MCF 10A (cell line): ENCODE data around the gene CCDC88B. TPM values are rescaled to one million over a fixed set of nuclear protein-coding genes. Genes with fewer than 3 reads are reported as not detected.
A peak's percentile ranks its signal among the peaks of the same experiment; 100 is the strongest.

Experiments used
- BruUV-seq: library from RNA; stranded (reverse); fragments of 400-500 nt; replicated peaks from 2 replicates; lab custom pipeline; 2021; lab: Mats Ljungman, UMichigan
- CTCF ChIA-PET: fragments of 300-600 bp; sonication (Branson Sonifier 250); formaldehyde crosslinking; extraction: SDS; loops from one replicate; lab custom pipeline; 2021; ENCODE audit warnings: antibody characterized with exemption, inconsistent platforms; lab: Yijun Ruan, JAX
- POLR2A ChIA-PET: fragments of 300-600, 350-650 bp; sonication (Branson Sonifier 250); formaldehyde crosslinking; extraction: SDS; loops from one replicate; lab custom pipeline; 2020; ENCODE audit warnings: antibody characterized with exemption, inconsistent platforms; lab: Yijun Ruan, JAX
- DNase-seq: peaks from one replicate; pipeline ENCODE4 v3.0.0-alpha.2; 2018; ENCODE audit not compliant: unreplicated experiment
- H3K27ac Mint-ChIP-seq: one replicate; pipeline ENCODE4 v1.8.0; 2022; ENCODE audit warnings: mild to moderate bottlenecking, low read depth, mixed read lengths; ENCODE audit not compliant: unreplicated experiment
- H3K27me3 Mint-ChIP-seq: one replicate; pipeline ENCODE4 v1.8.0; 2022; ENCODE audit warnings: mixed read lengths; ENCODE audit not compliant: insufficient read depth, unreplicated experiment
- H3K36me3 Mint-ChIP-seq: one replicate; pipeline ENCODE4 v1.8.0; 2022; ENCODE audit warnings: mild to moderate bottlenecking, moderate library complexity, mixed read lengths; ENCODE audit not compliant: insufficient read depth, unreplicated experiment
- H3K4me1 Mint-ChIP-seq: one replicate; pipeline ENCODE4 v1.8.0; 2022; ENCODE audit warnings: mixed read lengths; ENCODE audit not compliant: insufficient read depth, unreplicated experiment
- H3K4me3 Mint-ChIP-seq: one replicate; pipeline ENCODE4 v1.8.0; 2022; ENCODE audit warnings: mild to moderate bottlenecking, moderate library complexity, mixed read lengths; ENCODE audit not compliant: unreplicated experiment
- H3K9me3 Mint-ChIP-seq: one replicate; pipeline ENCODE4 v1.8.0; 2022; ENCODE audit warnings: mixed read lengths; ENCODE audit not compliant: unreplicated experiment
- CTCF ChIP-seq: fragments of 200-600 bp; IDR thresholded peaks from one replicate; pipeline ENCODE4 v1.8.0; 2022; ENCODE audit warnings: antibody characterized with exemption, mild to moderate bottlenecking; ENCODE audit not compliant: unreplicated experiment
- intact Hi-C: fragments of 100-400 bp; cut with micrococcal nuclease; formaldehyde crosslinking; loops from 2 replicates; pipeline ENCODE4 v1.14.1; 2022
- total RNA-seq: library from RNA; stranded (reverse); gene quantifications from 2 replicates; pipeline ENCODE4 v1.2.3, GENCODE V29; 2022

The CCDC88B gene
- total RNA-seq, 1 experiment from 2014 or later = 4.2 TPM

DNA sequence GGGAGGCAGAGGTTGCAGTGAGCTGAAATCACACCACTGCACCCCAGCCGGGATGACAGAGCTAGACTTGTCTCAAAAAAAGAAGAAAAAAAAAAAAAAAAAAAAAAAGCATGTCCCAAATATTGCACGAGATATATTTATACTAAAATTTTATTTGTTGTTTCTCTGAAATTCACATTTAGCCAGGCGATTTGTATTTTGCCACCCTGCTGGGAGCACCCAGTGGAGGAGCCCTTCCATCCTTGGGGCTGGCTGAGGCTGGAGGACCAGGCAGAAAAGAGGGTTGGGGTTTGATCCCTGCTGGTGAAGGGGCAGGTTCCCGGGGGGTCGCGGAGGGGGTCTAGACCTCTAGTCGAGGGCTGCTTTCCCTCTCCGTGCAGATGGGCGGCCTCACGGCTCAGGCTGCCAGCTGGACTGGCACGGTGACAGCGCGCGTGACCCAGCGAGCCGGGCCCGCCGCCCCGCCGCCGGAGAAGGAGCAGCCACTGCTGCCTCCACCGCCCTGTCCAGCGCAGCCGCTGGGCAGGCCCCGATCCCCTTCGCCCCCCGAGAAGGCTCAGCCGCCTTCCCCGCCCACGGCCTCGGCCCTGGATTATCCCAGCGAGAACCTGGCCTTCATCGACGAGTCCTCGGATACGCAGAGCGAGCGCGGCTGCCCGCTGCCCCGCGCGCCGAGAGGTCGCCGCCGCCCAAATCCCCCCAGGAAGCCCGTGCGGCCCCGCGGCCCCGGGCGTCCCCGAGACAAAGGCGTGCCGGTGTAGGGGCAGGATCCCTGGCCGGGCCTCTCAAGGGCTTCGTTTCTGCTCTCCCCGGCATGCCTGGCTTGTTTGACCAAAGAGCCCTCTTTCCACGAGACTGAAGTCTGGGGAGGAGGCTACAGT is 40.8 kb upstream of the CCDC88B start:
- no peak for DNase-seq
- ChIA-PET CTCF (interaction anchor here (0.5 to 0.6 kb wide), 2 partner anchors 21 to 89 kb away, joined by 3 read pairs; no protein-coding TSS in a partner anchor), POLR2A (no interaction called here)
- Mint-ChIP-seq H3K4me3 (no peak overlapping the region), H3K36me3 (no peaks in the 10 kb centered on the region), H3K4me1 (peaks cover 14% of the 10 kb centered on the region), H3K27me3 (no peaks in the 10 kb centered on the region), H3K27ac (no peak overlapping the region), H3K9me3 (no peaks in the 10 kb centered on the region)
- intact Hi-C loops = no loop called here
- no peak for TF ChIP-seq CTCF
- no TSS peak for BruUV-seq

- no peak for TF ChIP-seq CTCF
- Mint-ChIP-seq H3K4me3 (peak within 1 kb of the TSS; percentile 64), H3K4me1 (peaks cover 16% of the 10 kb centered on the region), H3K27me3 (no peaks in the 10 kb centered on the region), H3K27ac (no peak within 1 kb of the TSS), H3K36me3 (no peaks in the 10 kb centered on the region), H3K9me3 (no peaks in the 10 kb centered on the region)
- no TSS peak for BruUV-seq
- DNase-seq = no peak
- ChIA-PET CTCF (interaction anchor here (0.6 to 5.1 kb wide), 22 partner anchors 8 to 464 kb away, joined by 3 to 96 read pairs (median 6); partner anchors contain the start of genes BAD, CCDC88B, FERMT3 and FKBP2), POLR2A (interaction anchor here (1.6 to 5.8 kb wide), 7 partner anchors 15 to 115 kb away, joined by 8 to 107 read pairs (median 19); partner anchors contain the start of genes BAD, FKBP2, GPR137 and PLCB3)
- intact Hi-C loops = loop anchor here (2.0 to 5.0 kb wide), 2 partner anchors 47 to 113 kb away; partner anchors contain the start of gene STIP1
Observed at GRCh38 chr11:64299847-64300648, 40.0 kb upstream of the CCDC88B start, which contains the start of gene CATSPERZ. Gene CATSPERZ (plus strand): TSS chr11:64300358. CDS start chr11:64300411, 53 bp downstream.

- Mint-ChIP-seq H3K4me3 (peak overlapping the region; percentile 99), H3K27me3 (no peaks in the 10 kb centered on the region), H3K4me1 (peaks cover 18% of the 10 kb centered on the region)
Observed at GRCh38 chr11:64303109-64304031, 36.6 kb upstream of the CCDC88B start.

More at GRCh38 chr11:64303109-64304031, 36.6 kb upstream of the CCDC88B start:
- DNase-seq = peak; percentile 46
- ChIA-PET POLR2A (interaction anchor here (0.6 to 5.8 kb wide), 20 partner anchors 13 to 611 kb away, joined by 3 to 107 read pairs (median 8); partner anchors contain the start of genes BAD, FKBP2, NUDT22 and PLCB3), CTCF (interaction anchor here (0.5 to 5.1 kb wide), 24 partner anchors 10 to 243 kb away, joined by 3 to 96 read pairs (median 6); partner anchors contain the start of genes BAD, FERMT3, GPR137 and PLCB3)
- no TSS peak for BruUV-seq
- intact Hi-C loops = loop anchor here (1.0 to 5.0 kb wide), 5 partner anchors 17 to 116 kb away; partner anchors contain the start of genes PPP1R14B and STIP1
- no peak for TF ChIP-seq CTCF
- Mint-ChIP-seq H3K9me3 (no peaks in the 10 kb centered on the region), H3K36me3 (peaks cover 19% of the 10 kb centered on the region), H3K27ac (no peak overlapping the region)
